H1 (cell line): Measurements from ENCODE around the gene MYO3A. TPM values are rescaled to one million over a fixed set of nuclear protein-coding genes. Genes with fewer than 3 reads are reported as not detected.
A peak's percentile ranks its signal among the peaks of the same experiment; 100 is the strongest.

ENCODE experiments used
- CTCF ChIA-PET: fragments of 300-600 bp; sonication (Branson Sonifier 250); formaldehyde crosslinking; loops from one replicate; lab custom pipeline; 2021; ENCODE audit not compliant: partially characterized antibody; lab: Charles Lee
- POLR2A ChIA-PET: fragments of 300-600 bp; sonication (Branson Sonifier 250); formaldehyde crosslinking; loops from one replicate; lab custom pipeline; 2021; ENCODE audit warnings: inconsistent platforms; ENCODE audit not compliant: partially characterized antibody; lab: Charles Lee
- DNase-seq, 2 experiments: peaks; one replicate each; pipeline versions ENCODE4 v3.0.0 to v3.0.0-alpha.2; 2010 to 2022; ENCODE audit warnings: low spot score in 2 of 2, low read depth in 1 of 2, mixed read lengths in 1 of 2
- FAIRE-seq: peaks from 2 replicates; lab custom pipeline; 2011; peaks lifted over from hg19 to GRCh38; lab: Jason Lieb, UNC
- H2AFZ ChIP-seq: 2 replicates; pipeline ENCODE4 v1.8.1; 2012; ENCODE audit warnings: low read length, inconsistent platforms
- H2AK5ac ChIP-seq: 2 replicates; pipeline ENCODE4 v1.6.1; 2013; ENCODE audit warnings: low read depth, low read length
- H2BK120ac ChIP-seq: replicated peaks from 2 replicates; pipeline ENCODE3; 2013; ENCODE audit warnings: low read depth, low read length, inconsistent platforms
- H2BK12ac ChIP-seq: 2 replicates; pipeline ENCODE4 v1.6.1; 2013; ENCODE audit warnings: low read depth, low read length
- H2BK15ac ChIP-seq: 2 replicates; pipeline ENCODE4 v1.6.1; 2013; ENCODE audit warnings: low read length
- H2BK20ac ChIP-seq: 2 replicates; pipeline ENCODE4 v1.6.1; 2013; ENCODE audit warnings: low read length
- H2BK5ac ChIP-seq: 2 replicates; pipeline ENCODE4 v1.6.1; 2013; ENCODE audit warnings: low read depth, low read length
- H3K14ac ChIP-seq: 2 replicates; pipeline ENCODE4 v1.6.1; 2013; ENCODE audit warnings: inconsistent platforms; ENCODE audit not compliant: insufficient read length
- H3K18ac ChIP-seq: 2 replicates; pipeline ENCODE4 v1.6.1; 2013; ENCODE audit warnings: low read length; ENCODE audit errors: extremely low read depth
- H3K23ac ChIP-seq: 2 replicates; pipeline ENCODE4 v1.6.1; 2013; ENCODE audit warnings: inconsistent platforms; ENCODE audit not compliant: insufficient read length
- H3K23me2 ChIP-seq: 2 replicates; pipeline ENCODE4 v1.6.1; 2013; ENCODE audit warnings: low read depth, low read length
- H3K27ac ChIP-seq: 2 replicates; pipeline ENCODE4 v1.6.1; 2011; ENCODE audit warnings: low read depth, low read length, inconsistent platforms
- H3K27me3 ChIP-seq, 4 experiments: replicated peaks in 1 of 4; 1 replicate in 1 of 4; 2 replicates in 3 of 4; pipeline versions ENCODE4 v1.6.1 to v1.8.1; 2011 to 2013; ENCODE audit warnings: low read length in 3 of 4, mild to moderate bottlenecking in 3 of 4, inconsistent platforms in 2 of 4, mixed read lengths in 2 of 4, moderate library complexity in 1 of 4; ENCODE audit not compliant: control insufficient read depth in 3 of 4, insufficient read depth in 3 of 4; ENCODE audit errors: extremely low read depth in 1 of 4
- H3K36me3 ChIP-seq, 4 experiments: 2 replicates each; pipeline versions ENCODE4 v1.6.1 to v1.8.1; 2011 to 2013; ENCODE audit warnings: mild to moderate bottlenecking in 4 of 4, low read length in 3 of 4, moderate library complexity in 2 of 4, control low read depth in 1 of 4, inconsistent platforms in 1 of 4; ENCODE audit not compliant: insufficient read depth in 4 of 4, control insufficient read depth in 2 of 4
- H3K4ac ChIP-seq: replicated peaks from 2 replicates; pipeline ENCODE3; 2013; ENCODE audit warnings: low read length, low read depth, mixed read lengths, inconsistent platforms; ENCODE audit not compliant: insufficient read length
- H3K4me1 ChIP-seq, 4 experiments: replicated peaks in 1 of 4; 1 replicate in 1 of 4; 2 replicates in 3 of 4; pipeline versions ENCODE4 v1.6.1 to v1.8.1; 2011 to 2013; ENCODE audit warnings: low read length in 3 of 4, inconsistent platforms in 2 of 4, mixed read lengths in 1 of 4; ENCODE audit not compliant: insufficient read depth in 4 of 4, control insufficient read depth in 3 of 4
- H3K4me2 ChIP-seq, 2 experiments: 2 replicates each; pipeline versions ENCODE4 v1.6.1 to v1.8.1; 2011 to 2013; ENCODE audit warnings: low read depth in 2 of 2, low read length in 2 of 2, control low read depth in 1 of 2, inconsistent platforms in 1 of 2, mild to moderate bottlenecking in 1 of 2; ENCODE audit not compliant: insufficient read depth in 1 of 2
- H3K4me3 ChIP-seq, 4 experiments: fragments of 200-600, 300-600 bp in 1 of 4; sonication (generic), shearing (Covaris generic), sonication (Bioruptor Twin) in 1 of 4; 2 replicates each; pipeline versions ENCODE4 v1.5.1 to v1.8.1; 2011 to 2016; ENCODE audit warnings: low read length in 4 of 4, low read depth in 3 of 4, control low read depth in 2 of 4, inconsistent platforms in 2 of 4, mild to moderate bottlenecking in 2 of 4, mixed read lengths in 1 of 4, moderate library complexity in 1 of 4; ENCODE audit not compliant: insufficient read depth in 2 of 4; ENCODE audit errors: extremely low read depth in 1 of 4
- H3K56ac ChIP-seq: replicated peaks from 2 replicates; pipeline ENCODE3; 2013; ENCODE audit warnings: low read depth, mild to moderate bottlenecking, mixed read lengths, low read length, inconsistent platforms; ENCODE audit not compliant: insufficient read length
- H3K79me1 ChIP-seq: 2 replicates; pipeline ENCODE4 v1.6.1; 2013; ENCODE audit warnings: low read depth, low read length, control low read depth
- H3K79me2 ChIP-seq, 2 experiments: 2 replicates each; pipeline versions ENCODE4 v1.6.1 to v1.8.1; 2012 to 2013; ENCODE audit warnings: low read length in 2 of 2, mild to moderate bottlenecking in 2 of 2, inconsistent platforms in 1 of 2; ENCODE audit not compliant: insufficient read depth in 2 of 2, control insufficient read depth in 1 of 2
- H3K9ac ChIP-seq, 4 experiments: replicated peaks in 1 of 4; 1 replicate in 1 of 4; 2 replicates in 3 of 4; pipeline versions ENCODE4 v1.6.1 to v1.8.1; 2011 to 2013; ENCODE audit warnings: low read depth in 3 of 4, low read length in 3 of 4, control low read depth in 2 of 4, mild to moderate bottlenecking in 2 of 4, moderate library complexity in 2 of 4, inconsistent platforms in 1 of 4; ENCODE audit errors: extremely low read depth in 1 of 4
- H3K9me3 ChIP-seq, 2 experiments: 2 replicates each; pipeline versions ENCODE4 v1.6.1 to v1.8.1; 2012 to 2013; ENCODE audit warnings: mild to moderate bottlenecking in 2 of 2, moderate library complexity in 2 of 2, control low read depth in 1 of 2, inconsistent platforms in 1 of 2, low read depth in 1 of 2, low read length in 1 of 2, mixed read lengths in 1 of 2; ENCODE audit not compliant: insufficient read depth in 2 of 2
- H4K20me1 ChIP-seq, 2 experiments: replicated peaks in 1 of 2; 2 replicates each; pipeline versions ENCODE3 to v1.8.1; 2011 to 2013; ENCODE audit warnings: inconsistent platforms in 2 of 2, low read length in 2 of 2, mild to moderate bottlenecking in 1 of 2; ENCODE audit not compliant: insufficient read depth in 2 of 2, control insufficient read depth in 1 of 2
- H4K5ac ChIP-seq: 2 replicates; pipeline ENCODE4 v1.6.1; 2013; ENCODE audit warnings: low read length, low read depth, mixed read lengths, inconsistent platforms; ENCODE audit not compliant: insufficient read length
- H4K8ac ChIP-seq: 2 replicates; pipeline ENCODE4 v1.8.0; 2013; ENCODE audit warnings: mild to moderate bottlenecking, moderate library complexity, low read length, inconsistent platforms; ENCODE audit not compliant: insufficient read depth; ENCODE audit errors: extremely low read depth
- H4K91ac ChIP-seq: replicated peaks from 2 replicates; pipeline ENCODE3; 2013; ENCODE audit warnings: low read length, mixed read lengths, inconsistent platforms; ENCODE audit not compliant: insufficient read length
- BACH1 ChIP-seq: IDR thresholded peaks from 2 replicates; pipeline ENCODE4 v1.6.1; 2012; ENCODE audit warnings: low read length, improper control_type of control experiment
- BCL11A ChIP-seq, 2 experiments: IDR thresholded peaks; one replicate each; pipeline ENCODE4 v1.6.1; 2011; ENCODE audit warnings: low read depth in 2 of 2, low read length in 2 of 2, mild to moderate bottlenecking in 2 of 2
- BRCA1 ChIP-seq: IDR thresholded peaks from 2 replicates; pipeline ENCODE4 v1.6.1; 2012; ENCODE audit warnings: low read depth, low read length, improper control_type of control experiment
- CREB1 ChIP-seq: IDR thresholded peaks from 2 replicates; pipeline ENCODE4 v1.6.1; 2012; ENCODE audit warnings: inconsistent platforms
- JUND ChIP-seq: IDR thresholded peaks from 2 replicates; pipeline ENCODE4 v1.6.1; 2011; ENCODE audit warnings: mild to moderate bottlenecking, improper control_type of control experiment, low read length
- RFX5 ChIP-seq: IDR thresholded peaks from 2 replicates; pipeline ENCODE4 v1.6.1; 2011; ENCODE audit warnings: low read depth, low read length, improper control_type of control experiment, borderline replicate concordance
- TEAD4 ChIP-seq: IDR thresholded peaks from 2 replicates; pipeline ENCODE4 v1.6.1; 2012; ENCODE audit warnings: low read depth, low read length, inconsistent platforms, mixed read lengths
- WGBS, 2 experiments: shearing (Covaris generic) in 1 of 2; methylation state at CpG; one replicate each; pipeline versions ENCODE4 v1.1.6 to v1.1.7; 2013 to 2015; ENCODE audit warnings: low lambda C conversion rate in 2 of 2, mixed read lengths in 2 of 2, inconsistent platforms in 1 of 2, low coverage in 1 of 2, missing lambda C conversion rate in 1 of 2; ENCODE audit not compliant: insufficient replicate concordance in 2 of 2, insufficient coverage in 1 of 2, insufficient read length in 1 of 2; ENCODE audit errors: extremely low coverage in 1 of 2, missing lambda C conversion rate in 1 of 2; 5-methylcytosine and 5-hydroxymethylcytosine counted together
- polyA plus RNA-seq, 7 experiments: library from polyadenylated mRNA; depleted of rRNA in 3 of 7; stranded (reverse) in 5 of 7; unstranded in 2 of 7; fragments of >200 nt in 5 of 7; fragments of 200-250 nt in 2 of 7; gene quantifications; 1 replicate in 5 of 7; 2 replicates in 1 of 7; 4 replicates in 1 of 7; pipeline versions ENCODE4 v1.2.1 to v1.2.3, GENCODE V29; 2011 to 2013; ENCODE audit warnings: missing spikeins in 2 of 7, mixed read lengths in 2 of 7
- total RNA-seq: library from RNA; stranded (reverse); fragmentation: NEBNext Ultra II Directional; extraction: Animal tissue kit (Norgen Biotek cat#: 25700); gene quantifications from 2 replicates; pipeline ENCODE4 v1.2.1, GENCODE V29; 2021

The MYO3A gene
- total and polyA plus RNA-seq, 2 of the 8 experiments (the other 6 are each of a cell fraction or from before 2014, with no cell fraction given), result 3.9 to 5.3 TPM

GRCh38 chr10:26169466-26169865 is 235.4 kb downstream of the MYO3A start:
- CTCF ChIA-PET, result interaction anchor here (0.9 to 1.4 kb wide), 4 partner anchors 11 to 411 kb away, joined by 3 to 4 read pairs (median 3); no protein-coding TSS in a partner anchor

More at GRCh38 chr10:26169466-26169865, 235.4 kb downstream of the MYO3A start:
- Histone ChIP-seq H3K9ac (no peak overlapping the region), H3K79me2 (no peaks in the 10 kb centered on the region), H3K18ac (no peak overlapping the region), H3K27me3 (no peaks in the 10 kb centered on the region), H4K91ac (no peak overlapping the region), H3K4me3 (no peak overlapping the region), H3K4me1 (peaks cover 0 to 14% (median 6%) of the 10 kb centered on the region in 4 experiments; a peak in 5 of 7 replicates), H2BK15ac (no peak overlapping the region), H2BK20ac (no peak overlapping the region), H3K23ac (no peak overlapping the region), H2BK5ac (no peak overlapping the region), H3K14ac (no peak overlapping the region), H2AK5ac (no peak overlapping the region), H3K9me3 (no peaks in the 10 kb centered on the region), H3K56ac (no peak overlapping the region), H4K8ac (no peak overlapping the region), H2AFZ (no peak overlapping the region), H2BK120ac (no peak overlapping the region), H3K23me2 (no peaks in the 10 kb centered on the region), H2BK12ac (no peak overlapping the region), H4K5ac (no peak overlapping the region), H3K36me3 (peaks cover 0 to 2% (median 0%) of the 10 kb centered on the region in 4 experiments; a peak in 1 of 8 replicates), H4K20me1 (no peaks in the 10 kb centered on the region), H3K4me2 (no peak overlapping the region), H3K4ac (no peak overlapping the region), H3K27ac (no peak overlapping the region), H3K79me1 (no peaks in the 10 kb centered on the region)
- WGBS, 2 experiments, result 46% methylated on average over 2 of the region's 2 CpGs; no CpG with 5 or more reads in 1 of the 2 experiments
- DNase-seq (no peak), FAIRE-seq (no peak)
- TF ChIP-seq CREB1 (no peak), JUND (peak; percentile 94), BRCA1 (no peak), BCL11A (IDR thresholded peaks at IDR 0.05; ENCODE audit: low read depth in 2 of 2, low read length in 2 of 2) (no peak), TEAD4 (peak; percentile 23; the same call in 1 of the 2 replicates), BACH1 (no peak), RFX5 (no peak)
- POLR2A ChIA-PET, result interaction anchor here (0.9 kb wide), 1 partner anchor 13 kb away, joined by 3 read pairs; no protein-coding TSS in a partner anchor
